Measurements from ENCODE around the gene HERPUD1.
"Not testable (repeated sequence)": the region's sequence is repeated elsewhere in the genome, so short reads cannot be mapped to it uniquely, and the experiment has no call there.

Gene HERPUD1

GRCh38 chr16:56961851-56962281, 29.9 kb downstream of the HERPUD1 start, which contains the start of gene CETP:
TSS of gene CETP (plus strand) at chr16:56961950. CDS start at chr16:56961980, 30 bp downstream.
- no peak for DNase-seq

DNA sequence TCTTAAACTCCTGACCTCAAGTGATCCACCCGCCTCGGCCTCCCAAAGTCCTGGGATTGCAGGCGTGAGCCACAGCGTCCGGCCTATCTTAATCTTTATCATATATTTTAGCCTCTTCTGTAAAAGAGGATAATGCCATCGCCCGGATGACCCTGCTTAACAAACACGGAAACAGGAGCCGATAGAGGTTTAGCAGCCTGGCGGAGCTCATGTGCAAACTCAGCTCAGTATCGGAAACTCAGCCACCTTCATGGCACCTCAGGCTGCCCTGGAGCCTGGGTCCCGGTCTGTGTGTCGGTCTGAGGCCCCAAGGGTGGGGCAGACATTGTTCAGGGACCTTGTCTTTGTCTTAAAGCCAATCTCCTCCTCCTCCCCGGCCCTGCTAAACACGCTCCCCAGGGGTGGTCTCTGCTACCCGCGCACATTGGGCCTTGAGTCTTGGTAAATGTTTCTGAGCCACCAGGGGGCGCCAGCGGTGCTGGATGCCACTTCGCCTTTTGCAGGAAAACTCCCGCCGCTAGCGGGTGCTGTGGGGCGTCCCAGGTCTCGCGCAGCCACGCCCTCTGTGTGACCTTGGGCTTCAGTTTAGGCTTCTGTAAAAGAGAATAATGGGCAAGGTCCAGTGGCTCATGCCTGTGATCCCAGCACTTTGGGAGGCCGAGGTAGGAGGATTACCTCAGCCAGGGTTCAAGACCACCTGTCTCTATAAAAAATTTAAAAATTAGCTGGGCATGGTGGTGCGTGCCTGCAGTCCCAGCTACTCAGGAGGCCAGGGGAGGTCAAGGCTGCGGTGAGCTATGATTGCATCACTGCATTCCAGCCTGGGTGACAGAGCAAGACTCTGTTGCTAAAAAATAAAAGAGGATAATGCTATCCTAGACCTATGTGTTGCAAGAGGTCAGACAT, 32.6 kb downstream of the HERPUD1 start:
- DNase-seq: no peak

GRCh38 chr16:56965149-56966092, 33.5 kb downstream of the HERPUD1 start:
- DNase-seq: no peak

- no peak for DNase-seq
Measured at GRCh38 chr16:56966093-56966475, 34.1 kb downstream of the HERPUD1 start.

- no peak for DNase-seq
Measured at GRCh38 chr16:56967733-56968132, 35.8 kb downstream of the HERPUD1 start.

GRCh38 chr16:56969769-56970168, 37.8 kb downstream of the HERPUD1 start:
- no peak for DNase-seq

DNA sequence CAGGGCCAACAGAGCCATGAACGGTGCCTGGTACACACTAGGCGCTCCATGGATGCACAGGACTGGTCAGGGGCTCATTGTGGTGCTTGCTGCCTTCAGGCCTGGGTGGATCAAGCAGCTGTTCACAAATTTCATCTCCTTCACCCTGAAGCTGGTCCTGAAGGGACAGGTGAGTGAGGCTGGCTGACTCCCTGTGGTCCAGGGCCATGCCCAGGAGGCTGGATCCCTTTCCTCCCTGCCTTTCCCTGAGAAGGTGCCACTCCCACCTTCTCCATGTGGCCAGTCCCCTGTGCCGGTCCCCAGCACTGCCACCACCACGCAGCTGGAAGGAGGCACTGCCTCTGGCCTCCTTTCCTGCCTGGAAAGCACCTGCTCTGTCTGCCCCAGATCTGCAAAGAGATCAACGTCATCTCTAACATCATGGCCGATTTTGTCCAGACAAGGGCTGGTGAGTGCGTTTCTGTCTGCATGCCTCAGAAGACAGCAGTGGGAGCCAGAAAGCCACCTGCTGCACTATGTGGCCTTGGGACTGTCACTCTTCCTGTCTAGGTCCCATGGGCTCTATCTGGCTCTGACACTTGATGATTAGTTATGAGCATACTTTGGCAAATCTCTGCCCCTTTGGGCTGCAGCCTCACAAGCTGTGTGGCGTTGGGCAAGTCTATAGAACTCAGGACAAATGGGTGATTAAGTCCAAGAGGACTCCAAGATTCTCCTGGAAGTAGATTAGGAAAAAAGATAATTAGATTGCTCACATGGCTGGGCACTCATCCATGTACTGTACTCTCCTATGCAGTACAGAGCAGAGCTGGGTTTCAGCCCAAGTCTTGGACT, 39.2 kb downstream of the HERPUD1 start:
- DNase-seq: no peak

GRCh38 chr16:56971768-56972043, 39.8 kb downstream of the HERPUD1 start:
- no peak for DNase-seq

- no peak for DNase-seq
Measured at GRCh38 chr16:56972403-56973293, 40.7 kb downstream of the HERPUD1 start.

GRCh38 chr16:56973294-56973689, 41.4 kb downstream of the HERPUD1 start:
- no peak for DNase-seq

DNA sequence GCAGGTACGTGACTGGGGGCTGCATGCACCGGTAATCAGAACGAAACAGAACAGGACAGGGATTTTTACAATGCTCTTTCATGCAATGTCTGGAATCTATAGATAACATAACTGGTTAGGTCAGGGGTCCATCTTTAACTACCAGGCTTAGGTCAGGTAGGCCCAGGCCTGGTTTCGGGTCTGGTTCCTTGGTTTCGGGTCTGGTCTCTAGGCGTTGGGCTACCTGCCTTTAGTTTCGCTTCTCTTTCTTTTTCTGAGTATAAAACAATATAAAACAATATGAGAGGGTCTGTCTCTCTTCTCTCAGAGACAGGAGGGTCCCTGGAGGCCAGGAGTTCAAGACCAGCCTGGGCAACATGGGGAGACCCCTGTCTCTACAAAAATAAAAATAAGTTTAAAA, 42.0 kb downstream of the HERPUD1 start:
- not testable (repeated sequence) for DNase-seq

DNA sequence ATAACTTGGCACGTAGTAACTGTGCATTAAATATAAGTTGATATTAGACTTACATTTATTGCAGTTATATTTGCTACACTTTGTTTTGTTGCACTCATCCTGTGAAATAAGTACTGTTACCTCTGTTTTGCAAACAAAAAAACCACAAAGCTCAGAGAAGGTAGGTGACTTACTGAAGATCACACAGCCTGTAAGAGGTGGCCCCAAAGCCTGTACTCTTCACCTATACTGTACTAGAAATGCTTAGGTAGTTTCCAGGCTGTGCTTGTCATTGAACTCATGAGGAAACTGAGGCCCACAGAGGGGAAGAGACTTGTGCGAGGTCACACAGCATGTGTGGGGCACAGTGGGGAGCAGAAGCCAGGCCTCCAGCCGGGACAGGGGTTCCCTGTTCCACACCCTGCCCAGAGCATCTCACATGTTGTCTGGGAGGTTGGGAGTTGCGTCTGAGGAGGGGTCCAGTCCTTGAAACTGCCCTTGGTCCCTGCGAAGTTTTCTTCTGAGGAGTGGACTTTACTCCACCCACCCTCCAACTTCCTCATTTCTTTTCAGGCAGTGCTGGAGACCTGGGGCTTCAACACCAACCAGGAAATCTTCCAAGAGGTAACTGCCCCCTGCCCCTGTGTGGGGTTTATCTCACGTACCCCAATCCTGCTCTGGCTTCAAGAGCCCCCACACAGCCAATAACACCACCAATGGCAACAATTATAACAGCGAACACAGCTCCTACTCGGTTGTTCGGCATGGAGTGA, 42.8 kb downstream of the HERPUD1 start:
- DNase-seq: no peak

DNA sequence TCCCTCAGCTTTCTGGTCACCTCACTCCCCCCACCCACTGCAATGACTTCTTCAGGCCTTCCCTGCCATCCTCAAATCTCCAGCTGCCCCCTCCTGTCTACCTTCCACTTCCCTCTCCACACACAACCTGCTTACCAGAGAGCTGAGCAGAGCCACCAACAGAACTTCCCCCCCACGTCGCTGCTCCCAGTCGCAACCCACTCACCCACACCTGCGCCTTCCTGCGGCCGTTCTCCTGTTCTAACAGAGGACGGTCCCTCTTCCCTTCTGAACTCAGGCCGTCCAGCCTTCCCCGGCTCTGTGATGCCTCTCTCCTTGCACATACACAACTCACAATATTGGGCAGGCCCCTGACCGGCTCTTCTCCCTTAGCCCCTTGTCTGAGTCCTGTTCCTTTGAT, 43.8 kb downstream of the HERPUD1 start:
- no peak for DNase-seq

DNA sequence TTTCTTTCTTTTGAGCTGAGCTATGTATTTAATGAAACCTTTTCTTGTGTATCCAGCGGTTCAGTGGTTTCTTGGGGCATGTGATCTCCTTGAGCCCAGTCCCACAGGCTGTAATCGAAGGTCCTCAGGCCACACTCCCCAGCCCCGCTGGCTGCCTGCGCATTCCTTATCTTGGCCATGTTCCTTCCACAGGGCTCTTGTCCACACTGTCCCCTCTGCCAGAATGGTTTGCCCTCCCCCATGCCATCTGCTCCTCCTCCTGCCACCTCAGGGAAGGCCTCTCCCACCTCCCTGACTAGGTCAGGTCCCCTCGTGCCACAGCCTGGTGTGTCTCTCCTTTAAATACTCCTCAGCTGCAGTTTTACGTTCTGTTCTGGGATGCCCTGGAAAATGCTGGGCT, 45.3 kb downstream of the HERPUD1 start:
- DNase-seq: no peak

DNA sequence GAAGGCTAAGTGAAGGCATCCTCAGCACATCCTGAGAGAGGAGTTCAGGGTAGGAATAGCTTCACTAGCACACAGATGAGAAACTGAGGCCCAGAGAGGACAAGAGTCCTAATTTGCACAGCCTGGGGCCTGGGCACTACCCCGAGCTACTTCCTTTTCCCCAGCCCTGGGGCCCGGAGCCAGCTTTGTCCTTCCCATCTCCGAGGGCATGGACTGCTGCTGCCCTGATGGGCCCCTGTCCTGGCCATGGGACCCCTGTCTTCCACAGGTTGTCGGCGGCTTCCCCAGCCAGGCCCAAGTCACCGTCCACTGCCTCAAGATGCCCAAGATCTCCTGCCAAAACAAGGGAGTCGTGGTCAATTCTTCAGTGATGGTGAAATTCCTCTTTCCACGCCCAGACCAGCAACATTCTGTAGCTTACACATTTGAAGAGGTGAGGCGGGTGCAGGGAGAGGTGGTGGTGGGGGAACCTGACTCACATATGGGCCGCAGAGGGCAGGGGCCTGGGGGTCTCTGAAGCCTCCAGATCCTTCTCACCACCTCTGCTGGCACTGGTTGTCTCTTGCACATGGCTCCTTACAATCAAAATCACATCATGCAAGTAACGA, 46.0 kb downstream of the HERPUD1 start:
- DNase-seq: no peak

DNA sequence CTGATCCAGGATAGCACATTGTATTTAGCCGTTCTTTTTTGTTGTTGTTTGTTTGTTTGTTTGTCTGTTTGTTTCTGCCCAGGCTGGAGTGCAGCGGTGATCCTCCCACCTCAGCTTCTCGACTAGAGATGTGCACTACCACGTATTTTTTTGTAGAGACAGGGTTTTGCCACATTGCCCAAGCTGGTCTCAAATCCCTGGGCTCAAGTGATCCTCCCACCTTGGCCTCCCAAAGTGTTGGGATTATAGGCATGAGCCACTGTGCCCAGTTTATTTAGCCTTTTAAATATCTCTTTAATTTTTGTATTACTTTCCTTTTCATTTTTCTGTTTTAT, 48.2 kb downstream of the HERPUD1 start:
- no peak for DNase-seq

DNA sequence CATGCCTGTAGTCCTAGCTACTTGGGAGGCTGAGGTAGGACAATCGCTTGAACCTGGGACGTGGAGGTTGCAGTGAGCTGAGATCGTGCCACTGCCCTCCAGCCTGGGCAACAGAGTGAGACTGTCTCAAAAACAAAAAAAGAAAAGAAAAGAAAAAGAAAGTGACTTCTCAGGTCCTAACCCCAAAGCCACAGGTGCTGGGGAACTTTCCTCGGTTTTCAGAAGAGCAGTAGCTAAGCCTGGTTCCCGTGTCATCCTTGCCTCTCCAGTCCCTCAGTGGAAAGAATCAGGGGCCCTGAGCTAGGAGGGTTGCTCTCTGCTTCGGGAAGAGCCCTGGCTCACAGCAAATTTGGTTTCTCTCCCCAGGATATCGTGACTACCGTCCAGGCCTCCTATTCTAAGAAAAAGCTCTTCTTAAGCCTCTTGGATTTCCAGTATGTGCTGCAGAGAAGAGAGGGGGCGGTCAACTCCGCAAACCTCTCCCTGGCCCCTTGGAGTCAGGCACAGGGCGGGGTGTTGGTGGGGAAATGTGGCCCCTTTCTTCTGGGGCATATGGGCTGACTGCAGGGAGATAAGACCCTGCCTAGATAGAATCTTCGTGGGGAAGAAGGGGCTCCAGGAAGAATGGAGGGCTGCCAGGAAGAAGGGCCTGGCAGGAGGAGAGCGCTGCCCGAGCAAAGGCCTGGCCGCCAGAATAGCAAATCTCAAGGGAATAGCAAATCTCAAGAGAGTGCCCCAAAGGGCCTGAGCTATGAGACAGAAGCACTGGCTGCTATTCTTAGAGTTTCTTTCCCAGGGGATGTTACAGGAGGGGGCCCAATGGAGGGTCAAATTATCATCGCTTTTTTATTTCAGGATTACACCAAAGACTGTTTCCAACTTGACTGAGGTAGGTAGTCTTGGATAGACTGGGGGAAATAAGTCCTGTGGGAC, 49.1 kb downstream of the HERPUD1 start:
- no peak for DNase-seq

- no peak for DNase-seq
Measured at GRCh38 chr16:56981729-56982271, 49.9 kb downstream of the HERPUD1 start.

GRCh38 chr16:56982695-56983094, 50.8 kb downstream of the HERPUD1 start:
- DNase-seq: no peak
